OCI-LY3 (cell line): ENCODE data around the gene MAP3K10.

ENCODE experiments used
- EZH2phosphoT487 ChIP-seq: fragments of 200-600 bp; shearing (Covaris generic); IDR thresholded peaks from 2 replicates; pipeline ENCODE4 v1.6.1; 2018; ENCODE audit warnings: antibody characterized with exemption, mixed run types, low read depth
- TF ChIP-seq, protein P1 (sequence below): fragments of 200-600, 300-600 bp; sonication (generic); IDR thresholded peaks from 2 replicates; pipeline ENCODE4 v1.5.1; 2014; ENCODE audit warnings: antibody characterized with exemption, low read length, low read depth

DNA sequence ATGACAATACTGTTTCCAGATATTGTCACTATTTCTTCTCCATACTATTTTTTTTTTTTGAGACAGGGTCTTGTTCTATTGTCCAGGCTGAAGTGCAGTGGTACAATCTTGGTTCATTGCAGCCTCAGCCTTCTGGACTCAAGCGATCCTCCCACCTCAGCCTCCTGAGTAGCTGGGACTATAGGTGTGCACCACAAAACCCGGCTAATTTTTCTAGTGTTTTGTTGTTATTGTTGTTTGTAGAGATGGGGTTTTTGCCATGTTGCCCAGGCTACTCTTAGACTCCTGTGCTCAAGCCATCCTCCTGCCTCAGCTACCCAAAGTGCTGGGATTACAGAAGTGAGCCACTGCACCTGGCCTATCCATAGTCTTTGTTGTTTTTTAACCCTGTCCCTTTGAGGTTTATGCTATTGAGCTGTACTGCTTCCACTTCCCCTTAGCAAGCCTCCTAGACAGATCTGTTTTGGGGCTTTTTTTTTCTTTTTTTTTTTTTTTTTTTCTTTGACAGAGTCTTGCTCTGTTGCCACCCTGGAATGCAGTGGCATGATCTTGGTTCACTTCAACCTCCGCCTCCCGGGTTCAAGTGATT lies 27.6 kb upstream of the MAP3K10 start:
- TF ChIP-seq, protein P1, sequence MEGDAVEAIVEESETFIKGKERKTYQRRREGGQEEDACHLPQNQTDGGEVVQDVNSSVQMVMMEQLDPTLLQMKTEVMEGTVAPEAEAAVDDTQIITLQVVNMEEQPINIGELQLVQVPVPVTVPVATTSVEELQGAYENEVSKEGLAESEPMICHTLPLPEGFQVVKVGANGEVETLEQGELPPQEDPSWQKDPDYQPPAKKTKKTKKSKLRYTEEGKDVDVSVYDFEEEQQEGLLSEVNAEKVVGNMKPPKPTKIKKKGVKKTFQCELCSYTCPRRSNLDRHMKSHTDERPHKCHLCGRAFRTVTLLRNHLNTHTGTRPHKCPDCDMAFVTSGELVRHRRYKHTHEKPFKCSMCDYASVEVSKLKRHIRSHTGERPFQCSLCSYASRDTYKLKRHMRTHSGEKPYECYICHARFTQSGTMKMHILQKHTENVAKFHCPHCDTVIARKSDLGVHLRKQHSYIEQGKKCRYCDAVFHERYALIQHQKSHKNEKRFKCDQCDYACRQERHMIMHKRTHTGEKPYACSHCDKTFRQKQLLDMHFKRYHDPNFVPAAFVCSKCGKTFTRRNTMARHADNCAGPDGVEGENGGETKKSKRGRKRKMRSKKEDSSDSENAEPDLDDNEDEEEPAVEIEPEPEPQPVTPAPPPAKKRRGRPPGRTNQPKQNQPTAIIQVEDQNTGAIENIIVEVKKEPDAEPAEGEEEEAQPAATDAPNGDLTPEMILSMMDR = no peak
- no peak for TF ChIP-seq EZH2phosphoT487
